HepG2 (cell line): ENCODE results near the gene TOPBP1. TPM values are rescaled to one million over a fixed set of nuclear protein-coding genes. Genes with fewer than 3 reads are reported as not detected.

Experiments used
- ATAC-seq: fragments of 200-7000 bp; cut with Tn5 transposase; 3 replicates; pipeline ENCODE4 v1.9.1; 2020; ENCODE audit warnings: mild to moderate bottlenecking, moderate library complexity
- BruUV-seq: library from RNA; stranded (reverse); fragments of 400-500 nt; replicated peaks from 2 replicates; lab custom pipeline; 2021; lab: Mats Ljungman, UMichigan
- CTCF ChIA-PET: fragments of 300-600 bp; formaldehyde crosslinking; extraction: SDS; loops from one replicate; lab custom pipeline; 2021; ENCODE audit warnings: low total read pairs, inconsistent platforms, low intra/inter-chr PET ratio; lab: Yijun Ruan, JAX
- POLR2A ChIA-PET: fragments of 350-600 bp; sonication (Branson Sonifier 250); formaldehyde crosslinking; loops from one replicate; lab custom pipeline; 2020; ENCODE audit warnings: antibody characterized with exemption, inconsistent platforms; lab: Yijun Ruan, JAX
- DNase-seq: peaks from one replicate; pipeline ENCODE4 v3.0.0-alpha.2; 2015; ENCODE audit warnings: low spot score
- FAIRE-seq: peaks from 3 replicates; lab custom pipeline; 2011; peaks lifted over from hg19 to GRCh38; lab: Jason Lieb, UNC
- H2AFZ ChIP-seq: one replicate; pipeline ENCODE4 v1.6.1; 2011; ENCODE audit warnings: low read length, inconsistent platforms
- H3K27ac ChIP-seq: fragments of 300-600 bp; 3 replicates; pipeline ENCODE4 v1.8.0; 2011; ENCODE audit warnings: mixed run types, mild to moderate bottlenecking, mixed read lengths, low read length, inconsistent platforms; ENCODE audit not compliant: insufficient read depth; ENCODE audit errors: extremely low read length
- H3K27me3 ChIP-seq, 2 experiments: fragments of 200-600 bp in 1 of 2; 2 replicates in 1 of 2; 3 replicates in 1 of 2; pipeline versions ENCODE4 v1.6.0 to v1.8.0; 2011; ENCODE audit warnings: low read length in 2 of 2, mild to moderate bottlenecking in 2 of 2, moderate library complexity in 2 of 2, inconsistent platforms in 1 of 2; ENCODE audit not compliant: insufficient read depth in 2 of 2, control insufficient read depth in 1 of 2
- H3K36me3 ChIP-seq, 2 experiments: fragments of 200-600 bp in 1 of 2; replicated peaks in 1 of 2; 2 replicates in 1 of 2; 3 replicates in 1 of 2; pipeline versions ENCODE4 v1.5.1 to v1.8.0; 2011; ENCODE audit warnings: low read length in 2 of 2, inconsistent platforms in 1 of 2; ENCODE audit not compliant: insufficient read depth in 2 of 2, control insufficient read depth in 1 of 2
- H3K4me1 ChIP-seq: 2 replicates; pipeline ENCODE4 v1.5.1; 2012; ENCODE audit warnings: low read length, inconsistent platforms; ENCODE audit not compliant: insufficient read depth
- H3K4me2 ChIP-seq: 2 replicates; pipeline ENCODE4 v1.6.0; 2011; ENCODE audit warnings: low read depth, low read length, inconsistent platforms
- H3K4me3 ChIP-seq, 3 experiments: fragments of 200-600 bp in 1 of 3; sonication (generic), shearing (Covaris generic) in 1 of 3; replicated peaks in 1 of 3; 2 replicates each; pipeline ENCODE4 v1.5.1; 2011 to 2016; ENCODE audit warnings: low read length in 3 of 3, inconsistent platforms in 2 of 3, low read depth in 2 of 3, mild to moderate bottlenecking in 2 of 3, control low read depth in 1 of 3, mixed read lengths in 1 of 3; ENCODE audit not compliant: insufficient read depth in 1 of 3
- H3K79me2 ChIP-seq: one replicate; pipeline ENCODE4 v1.6.1; 2011; ENCODE audit warnings: low read length, inconsistent platforms; ENCODE audit not compliant: insufficient read depth
- H3K9ac ChIP-seq: 2 replicates; pipeline ENCODE4 v1.6.0; 2011; ENCODE audit warnings: mild to moderate bottlenecking, low read depth, low read length, inconsistent platforms; ENCODE audit not compliant: insufficient read depth
- H3K9me3 ChIP-seq: 2 replicates; pipeline ENCODE4 v1.5.1; 2012; ENCODE audit warnings: mild to moderate bottlenecking, low read length
- H4K20me1 ChIP-seq: 2 replicates; pipeline ENCODE4 v1.6.0; 2011; ENCODE audit warnings: inconsistent platforms, mild to moderate bottlenecking, low read length, moderate library complexity; ENCODE audit not compliant: insufficient read depth
- HES4 ChIP-seq: sonication (generic); formaldehyde crosslinking; IDR thresholded peaks from 2 replicates; pipeline ENCODE4 v1.9.0; 2021; ENCODE audit warnings: mild to moderate bottlenecking, missing genetic modification reagents, borderline replicate concordance
- HNRNPK ChIP-seq: fragments of 200-400 bp; formaldehyde crosslinking; IDR thresholded peaks from 2 replicates; pipeline ENCODE4 v1.6.1; 2018; ENCODE audit warnings: low read length, low read depth, moderate library complexity, mild to moderate bottlenecking; ENCODE audit not compliant: poor library complexity, severe bottlenecking
- POGZ ChIP-seq: sonication (generic); formaldehyde crosslinking; IDR thresholded peaks from 2 replicates; pipeline ENCODE4 v1.4.0; 2020; ENCODE audit warnings: mild to moderate bottlenecking, missing genetic modification reagents
- RFXANK ChIP-seq: IDR thresholded peaks from 2 replicates; pipeline ENCODE4 v1.6.1; 2016
- YEATS4 ChIP-seq: sonication (generic); formaldehyde crosslinking; IDR thresholded peaks from 2 replicates; pipeline ENCODE4 v1.4.0; 2020; ENCODE audit warnings: missing genetic modification reagents, borderline replicate concordance
- ZNF138 ChIP-seq: sonication (generic); formaldehyde crosslinking; IDR thresholded peaks from 2 replicates; pipeline ENCODE4 v1.5.0; 2020; ENCODE audit warnings: mild to moderate bottlenecking, low read depth, missing genetic modification reagents
- ZNF446 ChIP-seq: sonication (generic); formaldehyde crosslinking; IDR thresholded peaks from 2 replicates; pipeline ENCODE4 v1.5.0; 2020; ENCODE audit warnings: mild to moderate bottlenecking, missing genetic modification reagents
- ZNF460 ChIP-seq: sonication (generic); formaldehyde crosslinking; IDR thresholded peaks from 2 replicates; pipeline ENCODE4 v1.5.1; 2020; ENCODE audit warnings: missing genetic modification reagents, mild to moderate bottlenecking, borderline replicate concordance
- ZNF550 ChIP-seq: sonication (generic); formaldehyde crosslinking; IDR thresholded peaks from 2 replicates; pipeline ENCODE4 v1.4.0; 2020; ENCODE audit warnings: mild to moderate bottlenecking, missing genetic modification reagents, borderline replicate concordance
- WGBS: methylation state at CpG from one replicate; pipeline ENCODE4 v1.1.6; 2017; ENCODE audit warnings: low lambda C conversion rate; 5-methylcytosine and 5-hydroxymethylcytosine counted together
- in situ Hi-C: cut with HindIII; loops from 2 replicates; pipeline ENCODE4 v1.10.0; 2017; ENCODE audit warnings: low pct_unique_long_range_greater_than_20kb; ENCODE audit not compliant: extremely low pct_ligation_motif_present
- intact Hi-C: fragments of 100-400 bp; cut with micrococcal nuclease; formaldehyde crosslinking; loops from one replicate; pipeline ENCODE4 v1.10.0; 2022; ENCODE audit not compliant: unreplicated experiment
- polyA plus RNA-seq, 8 experiments: library from polyadenylated mRNA; depleted of rRNA in 3 of 8; stranded (reverse) in 7 of 8; unstranded in 1 of 8; fragments of >200 nt; fragmentation: Illumina TruSeq in 4 of 8; extraction: Trizol in 4 of 8; gene quantifications; 2 replicates each; pipeline versions ENCODE4 v1.2.1 to v1.2.3, GENCODE V29; 2011 to 2016; ENCODE audit warnings: low read depth in 4 of 8, missing spikeins in 1 of 8, mixed read lengths in 1 of 8; ENCODE audit not compliant: insufficient read depth in 1 of 8
- total RNA-seq, 5 experiments: library from RNA; depleted of rRNA; stranded (reverse); fragments of >200 nt; fragmentation: Illumina TruSeq; extraction: Trizol; gene quantifications; 2 replicates each; pipeline ENCODE4 v1.2.3, GENCODE V29; 2016; ENCODE audit warnings: low read depth in 1 of 5
- TF ChIP-seq, protein P1 (sequence below): sonication (generic); formaldehyde crosslinking; IDR thresholded peaks from 2 replicates; pipeline ENCODE4 v1.4.0; 2020; ENCODE audit warnings: mild to moderate bottlenecking, missing genetic modification reagents
- TF ChIP-seq, protein P2 (sequence below): sonication (generic); formaldehyde crosslinking; IDR thresholded peaks from 2 replicates; pipeline ENCODE4 v1.5.0; 2020; ENCODE audit warnings: missing genetic modification reagents
- TF ChIP-seq, protein P3 (sequence below): sonication (generic); formaldehyde crosslinking; IDR thresholded peaks from 2 replicates; pipeline ENCODE4 v1.5.0; 2020; ENCODE audit warnings: missing genetic modification reagents, mild to moderate bottlenecking, borderline replicate concordance
- TF ChIP-seq, protein P4 (sequence below): sonication (generic); formaldehyde crosslinking; IDR thresholded peaks from 2 replicates; pipeline ENCODE4 v1.4.0; 2020; ENCODE audit warnings: missing genetic modification reagents, borderline replicate concordance
- TF ChIP-seq, protein P5 (sequence below): IDR thresholded peaks from 2 replicates; pipeline ENCODE4 v1.6.1; 2016; ENCODE audit warnings: missing biosample characterization, missing genetic modification reagents, low read depth

The TOPBP1 gene
- total and polyA plus RNA-seq, 2 of the 13 experiments (the other 11 are each of a cell fraction or from before 2014, with no cell fraction given), result 24.3 to 42.9 TPM

DNA sequence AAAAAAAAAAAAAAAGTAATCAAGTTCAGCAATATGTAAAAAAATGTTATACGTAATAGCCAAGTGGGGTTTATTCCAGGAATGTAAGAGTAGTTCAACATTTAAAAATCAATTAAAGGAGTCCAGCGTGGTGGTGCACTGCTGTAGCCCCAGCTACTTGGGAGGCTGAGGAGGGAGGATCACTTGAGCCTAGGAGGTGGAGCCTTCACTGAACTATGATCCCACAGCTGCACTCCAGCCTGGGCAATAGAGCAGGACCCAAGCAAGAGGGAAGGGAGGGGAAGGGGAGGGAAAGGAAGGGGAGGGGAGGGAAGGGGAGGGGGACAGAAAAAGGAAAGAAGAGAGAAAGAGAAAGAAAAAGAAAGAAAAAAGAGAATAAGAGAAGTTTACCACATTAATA is 10.7 kb upstream of the TOPBP1 start (continued):
- 0 out of 2 replicates have a peak, but pooled peaks have one; percentile 28 for TF ChIP-seq POGZ (CRISPR knock-in tag)
- TF ChIP-seq HNRNPK, result peak; percentile 83
- TF ChIP-seq, protein P1, sequence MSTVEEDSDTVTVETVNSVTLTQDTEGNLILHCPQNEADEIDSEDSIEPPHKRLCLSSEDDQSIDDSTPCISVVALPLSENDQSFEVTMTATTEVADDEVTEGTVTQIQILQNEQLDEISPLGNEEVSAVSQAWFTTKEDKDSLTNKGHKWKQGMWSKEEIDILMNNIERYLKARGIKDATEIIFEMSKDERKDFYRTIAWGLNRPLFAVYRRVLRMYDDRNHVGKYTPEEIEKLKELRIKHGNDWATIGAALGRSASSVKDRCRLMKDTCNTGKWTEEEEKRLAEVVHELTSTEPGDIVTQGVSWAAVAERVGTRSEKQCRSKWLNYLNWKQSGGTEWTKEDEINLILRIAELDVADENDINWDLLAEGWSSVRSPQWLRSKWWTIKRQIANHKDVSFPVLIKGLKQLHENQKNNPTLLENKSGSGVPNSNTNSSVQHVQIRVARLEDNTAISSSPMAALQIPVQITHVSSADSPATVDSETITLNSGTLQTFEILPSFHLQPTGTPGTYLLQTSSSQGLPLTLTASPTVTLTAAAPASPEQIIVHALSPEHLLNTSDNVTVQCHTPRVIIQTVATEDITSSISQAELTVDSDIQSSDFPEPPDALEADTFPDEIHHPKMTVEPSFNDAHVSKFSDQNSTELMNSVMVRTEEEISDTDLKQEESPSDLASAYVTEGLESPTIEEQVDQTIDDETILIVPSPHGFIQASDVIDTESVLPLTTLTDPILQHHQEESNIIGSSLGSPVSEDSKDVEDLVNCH, result no peak
- TF ChIP-seq ZNF460 (CRISPR knock-in tag), result peak; percentile 83
- TF ChIP-seq, protein P2, sequence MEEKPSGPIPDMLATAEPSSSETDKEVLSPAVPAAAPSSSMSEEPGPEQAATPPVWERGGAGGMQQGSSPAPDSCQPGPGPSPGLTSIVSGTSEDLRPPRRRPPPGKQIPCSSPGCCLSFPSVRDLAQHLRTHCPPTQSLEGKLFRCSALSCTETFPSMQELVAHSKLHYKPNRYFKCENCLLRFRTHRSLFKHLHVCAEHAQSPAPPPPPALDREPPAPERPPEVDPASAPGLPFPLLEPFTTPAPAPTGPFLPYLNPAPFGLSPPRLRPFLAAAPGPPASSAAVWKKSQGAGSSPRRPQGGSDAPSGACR (CRISPR knock-in tag), result no peak

DNA sequence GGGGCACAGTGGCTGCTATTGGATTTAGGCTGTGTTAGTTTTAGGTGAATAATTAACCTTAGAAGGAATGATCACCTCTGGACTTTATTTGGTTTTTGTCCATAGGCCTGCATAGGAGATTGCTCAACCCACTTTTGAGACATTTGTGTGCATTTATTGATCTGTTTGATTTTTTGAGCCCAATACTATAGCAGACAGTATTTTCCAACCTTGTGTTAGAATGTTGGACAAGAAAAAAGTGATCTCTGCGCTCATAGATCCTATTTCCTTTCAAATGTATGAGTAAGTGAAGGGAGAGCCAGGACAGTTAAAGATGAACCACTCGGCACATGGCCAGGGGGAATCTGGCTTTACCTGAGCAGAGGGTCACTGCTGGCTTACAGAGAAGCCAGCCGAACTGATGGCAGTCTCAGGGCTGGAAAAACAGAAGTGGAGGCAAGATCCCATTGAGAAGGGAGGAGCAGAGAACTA is 8.8 kb upstream of the TOPBP1 start:
- CTCF ChIA-PET, result no interaction called here
- 0% methylated on average over 3 of the region's 3 CpGs for WGBS
- TF ChIP-seq, protein P3, sequence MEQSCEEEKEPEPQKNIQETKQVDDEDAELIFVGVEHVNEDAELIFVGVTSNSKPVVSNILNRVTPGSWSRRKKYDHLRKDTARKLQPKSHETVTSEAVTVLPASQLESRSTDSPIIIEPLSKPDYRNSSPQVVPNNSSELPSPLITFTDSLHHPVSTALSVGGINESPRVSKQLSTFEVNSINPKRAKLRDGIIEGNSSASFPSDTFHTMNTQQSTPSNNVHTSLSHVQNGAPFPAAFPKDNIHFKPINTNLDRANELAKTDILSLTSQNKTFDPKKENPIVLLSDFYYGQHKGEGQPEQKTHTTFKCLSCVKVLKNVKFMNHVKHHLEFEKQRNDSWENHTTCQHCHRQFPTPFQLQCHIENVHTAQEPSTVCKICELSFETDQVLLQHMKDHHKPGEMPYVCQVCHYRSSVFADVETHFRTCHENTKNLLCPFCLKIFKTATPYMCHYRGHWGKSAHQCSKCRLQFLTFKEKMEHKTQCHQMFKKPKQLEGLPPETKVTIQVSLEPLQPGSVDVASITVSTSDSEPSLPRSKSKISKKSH (CRISPR knock-in tag), result no peak
- TF ChIP-seq RFXANK, result no peak
- TF ChIP-seq, protein P4, sequence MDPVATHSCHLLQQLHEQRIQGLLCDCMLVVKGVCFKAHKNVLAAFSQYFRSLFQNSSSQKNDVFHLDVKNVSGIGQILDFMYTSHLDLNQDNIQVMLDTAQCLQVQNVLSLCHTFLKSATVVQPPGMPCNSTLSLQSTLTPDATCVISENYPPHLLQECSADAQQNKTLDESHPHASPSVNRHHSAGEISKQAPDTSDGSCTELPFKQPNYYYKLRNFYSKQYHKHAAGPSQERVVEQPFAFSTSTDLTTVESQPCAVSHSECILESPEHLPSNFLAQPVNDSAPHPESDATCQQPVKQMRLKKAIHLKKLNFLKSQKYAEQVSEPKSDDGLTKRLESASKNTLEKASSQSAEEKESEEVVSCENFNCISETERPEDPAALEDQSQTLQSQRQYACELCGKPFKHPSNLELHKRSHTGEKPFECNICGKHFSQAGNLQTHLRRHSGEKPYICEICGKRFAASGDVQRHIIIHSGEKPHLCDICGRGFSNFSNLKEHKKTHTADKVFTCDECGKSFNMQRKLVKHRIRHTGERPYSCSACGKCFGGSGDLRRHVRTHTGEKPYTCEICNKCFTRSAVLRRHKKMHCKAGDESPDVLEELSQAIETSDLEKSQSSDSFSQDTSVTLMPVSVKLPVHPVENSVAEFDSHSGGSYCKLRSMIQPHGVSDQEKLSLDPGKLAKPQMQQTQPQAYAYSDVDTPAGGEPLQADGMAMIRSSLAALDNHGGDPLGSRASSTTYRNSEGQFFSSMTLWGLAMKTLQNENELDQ (CRISPR knock-in tag), result no peak
- TF ChIP-seq HES4 (CRISPR knock-in tag), result no peak
- no peak for TF ChIP-seq ZNF446
- TF ChIP-seq, protein P5, sequence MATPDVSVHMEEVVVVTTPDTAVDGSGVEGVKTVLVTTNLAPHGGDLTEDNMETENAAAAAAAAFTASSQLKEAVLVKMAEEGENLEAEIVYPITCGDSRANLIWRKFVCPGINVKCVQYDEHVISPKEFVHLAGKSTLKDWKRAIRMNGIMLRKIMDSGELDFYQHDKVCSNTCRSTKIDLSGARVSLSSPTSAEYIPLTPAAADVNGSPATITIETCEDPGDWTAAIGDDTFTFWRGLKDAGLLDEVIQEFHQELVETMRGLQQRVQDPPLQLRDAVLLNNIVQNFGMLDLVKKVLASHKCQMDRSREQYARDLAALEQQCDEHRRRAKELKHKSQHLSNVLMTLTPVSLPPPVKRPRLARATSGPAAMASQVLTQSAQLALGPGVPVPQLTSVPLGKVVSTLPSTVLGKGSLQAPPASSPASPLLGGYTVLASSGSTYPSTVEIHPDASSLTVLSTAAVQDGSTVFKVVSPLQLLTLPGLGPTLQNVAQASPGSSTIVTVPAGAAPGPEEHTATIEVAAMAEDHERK (CRISPR knock-in tag), result no peak
- peak; percentile 48; the same call in 1 of the 2 replicates for TF ChIP-seq YEATS4 (CRISPR knock-in tag)
- TF ChIP-seq ZNF550 (CRISPR knock-in tag), result no peak
- TF ChIP-seq ZNF138 (CRISPR knock-in tag), result no peak

More for the DNA sequence above, 8.8 kb upstream of the TOPBP1 start:
- Histone ChIP-seq H4K20me1 (no peaks in the 10 kb centered on the region), H3K79me2 (no peaks in the 10 kb centered on the region), H3K4me1 (peaks cover 90% of the 10 kb centered on the region), H2AFZ (no peak overlapping the region), H3K27me3 (no peaks in the 10 kb centered on the region), H3K9ac (peak overlapping the region; percentile 65), H3K4me2 (peak overlapping the region; percentile 68), H3K4me3 (peak overlapping the region in 2 of 3 experiments; percentile 5 to 47; a peak in 2 of 6 replicates), H3K36me3 (no peaks in the 10 kb centered on the region), H3K9me3 (no peaks in the 10 kb centered on the region), H3K27ac (peak overlapping the region; percentile 89)
- peak; percentile 98 for DNase-seq
- intact Hi-C loops (loop anchor here (1.0 kb wide), 2 partner anchors 72 to 76 kb away; partner anchors contain the start of gene TF), in situ Hi-C loops (no loop called here)
- POLR2A ChIA-PET, result interaction anchor here (1.0 to 5.3 kb wide), 7 partner anchors 52 to 105 kb away, joined by 3 to 91 read pairs (median 3); partner anchors contain the start of genes CDV3 and TF
- FAIRE-seq, result no peak
- BruUV-seq, result no TSS peak
- peak; percentile 91 for ATAC-seq
